HG03354 (cell line): Measurements from ENCODE around the gene PLEKHM2.
"Not testable (repeated sequence)": the region's sequence is repeated elsewhere in the genome, so short reads cannot be mapped to it uniquely, and the experiment has no call there.

Experiments
- ATAC-seq: cut with Tn5 transposase; IDR thresholded peaks from one replicate; pipeline ENCODE4 v1.9.1; 2021; ENCODE audit warnings: mild to moderate bottlenecking; ENCODE audit not compliant: unreplicated experiment, poor library complexity, severe bottlenecking

PLEKHM2 gene

GRCh38 chr1:15696956-15697521, 12.9 kb downstream of the PLEKHM2 start:
- ATAC-seq = peak; percentile 97

GRCh38 chr1:15698201-15698600, 14.1 kb downstream of the PLEKHM2 start:
- ATAC-seq = no peak

- ATAC-seq = not testable (repeated sequence)
Observed at GRCh38 chr1:15699321-15699720, 15.2 kb downstream of the PLEKHM2 start.

- ATAC-seq = no peak
Observed at GRCh38 chr1:15700508-15700907, 16.4 kb downstream of the PLEKHM2 start.

GRCh38 chr1:15701784-15702183, 17.7 kb downstream of the PLEKHM2 start:
- ATAC-seq = no peak

- ATAC-seq = no peak
Observed at GRCh38 chr1:15702722-15703550, 18.8 kb downstream of the PLEKHM2 start.

GRCh38 chr1:15703562-15703961, 19.4 kb downstream of the PLEKHM2 start:
- no peak for ATAC-seq

GRCh38 chr1:15704526-15705183, 20.5 kb downstream of the PLEKHM2 start:
- ATAC-seq = no peak

GRCh38 chr1:15705184-15705566, 21.1 kb downstream of the PLEKHM2 start:
- no peak for ATAC-seq

- no peak for ATAC-seq
Observed at GRCh38 chr1:15706751-15707150, 22.6 kb downstream of the PLEKHM2 start.

- ATAC-seq = no peak
Observed at GRCh38 chr1:15707239-15707925, 23.3 kb downstream of the PLEKHM2 start.

GRCh38 chr1:15708486-15709137, 24.5 kb downstream of the PLEKHM2 start:
- ATAC-seq = no peak

- ATAC-seq = no peak
Observed at GRCh38 chr1:15709226-15709625, 25.1 kb downstream of the PLEKHM2 start.

GRCh38 chr1:15712168-15712567, 28.0 kb downstream of the PLEKHM2 start:
- ATAC-seq = no peak

- ATAC-seq = no peak
Observed at GRCh38 chr1:15714406-15715136, 30.5 kb downstream of the PLEKHM2 start.

- ATAC-seq = no peak
Observed at GRCh38 chr1:15717418-15718125, 33.5 kb downstream of the PLEKHM2 start.

- ATAC-seq = no peak
Observed at GRCh38 chr1:15718199-15718601, 34.1 kb downstream of the PLEKHM2 start.

- ATAC-seq = no peak
Observed at GRCh38 chr1:15719381-15720120, 35.4 kb downstream of the PLEKHM2 start.
